ENCODE data around the gene SPEN. TPM values are rescaled to one million over a fixed set of nuclear protein-coding genes. Genes with fewer than 3 reads are reported as not detected.

Gene SPEN
- total and polyA plus RNA-seq, 9 of the 15 experiments (the other 6 are each of a cell fraction or from before 2014, with no cell fraction given) = 5.7 to 87.5 (median 27.2) TPM

DNA sequence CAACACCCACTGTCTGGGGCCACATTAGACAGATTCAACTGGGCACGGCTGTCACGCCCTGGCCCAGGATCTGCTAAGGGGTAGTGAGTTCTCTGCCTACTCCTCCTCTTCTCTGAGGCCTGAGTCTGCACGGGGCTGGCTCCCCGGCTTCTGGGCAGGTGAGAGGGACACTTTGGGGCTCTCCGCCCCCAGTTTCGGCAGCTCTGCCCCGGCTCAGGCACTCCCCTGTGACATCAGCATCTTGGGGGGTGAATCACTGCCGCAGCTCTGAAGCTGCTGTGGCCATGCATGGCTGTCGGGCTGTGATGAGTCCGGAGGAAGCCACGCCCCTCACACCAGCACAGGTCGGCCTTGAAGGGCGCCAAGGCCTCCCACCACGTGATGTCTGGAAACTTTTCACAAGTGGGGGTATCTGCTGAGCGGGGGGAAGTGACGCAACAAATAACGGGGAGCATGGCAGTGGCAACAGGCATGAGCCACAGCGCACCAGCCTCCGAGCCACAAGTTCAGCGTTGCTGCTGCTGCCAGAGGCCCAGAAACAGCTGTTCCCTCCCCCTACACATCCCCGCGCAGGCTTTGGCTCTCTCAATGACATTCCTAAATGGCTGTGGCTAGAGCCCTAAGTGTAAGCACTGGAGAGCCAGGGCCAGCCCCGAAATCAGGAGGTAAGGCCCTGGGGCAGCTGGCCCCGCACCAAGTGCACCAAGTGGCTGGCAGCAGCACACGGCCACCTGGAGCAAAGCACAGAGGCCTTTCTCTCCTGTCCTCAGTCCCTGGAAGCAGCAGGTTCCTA is 102.1 kb downstream of the SPEN start (continued):
- TF ChIP-seq, protein P1, sequence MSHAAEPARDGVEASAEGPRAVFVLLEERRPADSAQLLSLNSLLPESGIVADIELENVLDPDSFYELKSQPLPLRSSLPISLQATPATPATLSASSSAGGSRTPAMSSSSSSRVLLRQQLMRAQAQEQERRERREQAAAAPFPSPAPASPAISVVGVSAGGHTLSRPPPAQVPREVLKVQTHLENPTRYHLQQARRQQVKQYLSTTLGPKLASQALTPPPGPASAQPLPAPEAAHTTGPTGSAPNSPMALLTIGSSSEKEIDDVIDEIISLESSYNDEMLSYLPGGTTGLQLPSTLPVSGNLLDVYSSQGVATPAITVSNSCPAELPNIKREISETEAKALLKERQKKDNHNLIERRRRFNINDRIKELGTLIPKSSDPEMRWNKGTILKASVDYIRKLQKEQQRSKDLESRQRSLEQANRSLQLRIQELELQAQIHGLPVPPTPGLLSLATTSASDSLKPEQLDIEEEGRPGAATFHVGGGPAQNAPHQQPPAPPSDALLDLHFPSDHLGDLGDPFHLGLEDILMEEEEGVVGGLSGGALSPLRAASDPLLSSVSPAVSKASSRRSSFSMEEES (CRISPR knock-in tag; IDR thresholded peaks at IDR 0.05) = peak; percentile 84
- no peak for TF ChIP-seq HLTF (IDR thresholded peaks at IDR 0.05)
- TF ChIP-seq ZNF444 (CRISPR knock-in tag; IDR thresholded peaks at IDR 0.05) = no peak
- TF ChIP-seq ETS2 (tag; IDR thresholded peaks at IDR 0.05; ENCODE audit: borderline replicate concordance, poor library complexity, severe bottlenecking) = no peak
- no peak; the same call in 1 of the 2 replicates for TF ChIP-seq KLF13 (tag; IDR thresholded peaks at IDR 0.05; ENCODE audit: borderline replicate concordance, low read depth)
- TF ChIP-seq, protein P2, sequence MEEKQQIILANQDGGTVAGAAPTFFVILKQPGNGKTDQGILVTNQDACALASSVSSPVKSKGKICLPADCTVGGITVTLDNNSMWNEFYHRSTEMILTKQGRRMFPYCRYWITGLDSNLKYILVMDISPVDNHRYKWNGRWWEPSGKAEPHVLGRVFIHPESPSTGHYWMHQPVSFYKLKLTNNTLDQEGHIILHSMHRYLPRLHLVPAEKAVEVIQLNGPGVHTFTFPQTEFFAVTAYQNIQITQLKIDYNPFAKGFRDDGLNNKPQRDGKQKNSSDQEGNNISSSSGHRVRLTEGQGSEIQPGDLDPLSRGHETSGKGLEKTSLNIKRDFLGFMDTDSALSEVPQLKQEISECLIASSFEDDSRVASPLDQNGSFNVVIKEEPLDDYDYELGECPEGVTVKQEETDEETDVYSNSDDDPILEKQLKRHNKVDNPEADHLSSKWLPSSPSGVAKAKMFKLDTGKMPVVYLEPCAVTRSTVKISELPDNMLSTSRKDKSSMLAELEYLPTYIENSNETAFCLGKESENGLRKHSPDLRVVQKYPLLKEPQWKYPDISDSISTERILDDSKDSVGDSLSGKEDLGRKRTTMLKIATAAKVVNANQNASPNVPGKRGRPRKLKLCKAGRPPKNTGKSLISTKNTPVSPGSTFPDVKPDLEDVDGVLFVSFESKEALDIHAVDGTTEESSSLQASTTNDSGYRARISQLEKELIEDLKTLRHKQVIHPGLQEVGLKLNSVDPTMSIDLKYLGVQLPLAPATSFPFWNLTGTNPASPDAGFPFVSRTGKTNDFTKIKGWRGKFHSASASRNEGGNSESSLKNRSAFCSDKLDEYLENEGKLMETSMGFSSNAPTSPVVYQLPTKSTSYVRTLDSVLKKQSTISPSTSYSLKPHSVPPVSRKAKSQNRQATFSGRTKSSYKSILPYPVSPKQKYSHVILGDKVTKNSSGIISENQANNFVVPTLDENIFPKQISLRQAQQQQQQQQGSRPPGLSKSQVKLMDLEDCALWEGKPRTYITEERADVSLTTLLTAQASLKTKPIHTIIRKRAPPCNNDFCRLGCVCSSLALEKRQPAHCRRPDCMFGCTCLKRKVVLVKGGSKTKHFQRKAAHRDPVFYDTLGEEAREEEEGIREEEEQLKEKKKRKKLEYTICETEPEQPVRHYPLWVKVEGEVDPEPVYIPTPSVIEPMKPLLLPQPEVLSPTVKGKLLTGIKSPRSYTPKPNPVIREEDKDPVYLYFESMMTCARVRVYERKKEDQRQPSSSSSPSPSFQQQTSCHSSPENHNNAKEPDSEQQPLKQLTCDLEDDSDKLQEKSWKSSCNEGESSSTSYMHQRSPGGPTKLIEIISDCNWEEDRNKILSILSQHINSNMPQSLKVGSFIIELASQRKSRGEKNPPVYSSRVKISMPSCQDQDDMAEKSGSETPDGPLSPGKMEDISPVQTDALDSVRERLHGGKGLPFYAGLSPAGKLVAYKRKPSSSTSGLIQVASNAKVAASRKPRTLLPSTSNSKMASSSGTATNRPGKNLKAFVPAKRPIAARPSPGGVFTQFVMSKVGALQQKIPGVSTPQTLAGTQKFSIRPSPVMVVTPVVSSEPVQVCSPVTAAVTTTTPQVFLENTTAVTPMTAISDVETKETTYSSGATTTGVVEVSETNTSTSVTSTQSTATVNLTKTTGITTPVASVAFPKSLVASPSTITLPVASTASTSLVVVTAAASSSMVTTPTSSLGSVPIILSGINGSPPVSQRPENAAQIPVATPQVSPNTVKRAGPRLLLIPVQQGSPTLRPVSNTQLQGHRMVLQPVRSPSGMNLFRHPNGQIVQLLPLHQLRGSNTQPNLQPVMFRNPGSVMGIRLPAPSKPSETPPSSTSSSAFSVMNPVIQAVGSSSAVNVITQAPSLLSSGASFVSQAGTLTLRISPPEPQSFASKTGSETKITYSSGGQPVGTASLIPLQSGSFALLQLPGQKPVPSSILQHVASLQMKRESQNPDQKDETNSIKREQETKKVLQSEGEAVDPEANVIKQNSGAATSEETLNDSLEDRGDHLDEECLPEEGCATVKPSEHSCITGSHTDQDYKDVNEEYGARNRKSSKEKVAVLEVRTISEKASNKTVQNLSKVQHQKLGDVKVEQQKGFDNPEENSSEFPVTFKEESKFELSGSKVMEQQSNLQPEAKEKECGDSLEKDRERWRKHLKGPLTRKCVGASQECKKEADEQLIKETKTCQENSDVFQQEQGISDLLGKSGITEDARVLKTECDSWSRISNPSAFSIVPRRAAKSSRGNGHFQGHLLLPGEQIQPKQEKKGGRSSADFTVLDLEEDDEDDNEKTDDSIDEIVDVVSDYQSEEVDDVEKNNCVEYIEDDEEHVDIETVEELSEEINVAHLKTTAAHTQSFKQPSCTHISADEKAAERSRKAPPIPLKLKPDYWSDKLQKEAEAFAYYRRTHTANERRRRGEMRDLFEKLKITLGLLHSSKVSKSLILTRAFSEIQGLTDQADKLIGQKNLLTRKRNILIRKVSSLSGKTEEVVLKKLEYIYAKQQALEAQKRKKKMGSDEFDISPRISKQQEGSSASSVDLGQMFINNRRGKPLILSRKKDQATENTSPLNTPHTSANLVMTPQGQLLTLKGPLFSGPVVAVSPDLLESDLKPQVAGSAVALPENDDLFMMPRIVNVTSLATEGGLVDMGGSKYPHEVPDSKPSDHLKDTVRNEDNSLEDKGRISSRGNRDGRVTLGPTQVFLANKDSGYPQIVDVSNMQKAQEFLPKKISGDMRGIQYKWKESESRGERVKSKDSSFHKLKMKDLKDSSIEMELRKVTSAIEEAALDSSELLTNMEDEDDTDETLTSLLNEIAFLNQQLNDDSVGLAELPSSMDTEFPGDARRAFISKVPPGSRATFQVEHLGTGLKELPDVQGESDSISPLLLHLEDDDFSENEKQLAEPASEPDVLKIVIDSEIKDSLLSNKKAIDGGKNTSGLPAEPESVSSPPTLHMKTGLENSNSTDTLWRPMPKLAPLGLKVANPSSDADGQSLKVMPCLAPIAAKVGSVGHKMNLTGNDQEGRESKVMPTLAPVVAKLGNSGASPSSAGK (IDR thresholded peaks at IDR 0.05) = peak; percentile 95
- TF ChIP-seq PPARD (CRISPR knock-in tag; IDR thresholded peaks at IDR 0.05) = no peak
- peak; percentile 90; the same call in 1 of the 2 replicates for TF ChIP-seq KAT7 (CRISPR knock-in tag; IDR thresholded peaks at IDR 0.05; ENCODE audit: borderline replicate concordance)
- TF ChIP-seq, protein P3, sequence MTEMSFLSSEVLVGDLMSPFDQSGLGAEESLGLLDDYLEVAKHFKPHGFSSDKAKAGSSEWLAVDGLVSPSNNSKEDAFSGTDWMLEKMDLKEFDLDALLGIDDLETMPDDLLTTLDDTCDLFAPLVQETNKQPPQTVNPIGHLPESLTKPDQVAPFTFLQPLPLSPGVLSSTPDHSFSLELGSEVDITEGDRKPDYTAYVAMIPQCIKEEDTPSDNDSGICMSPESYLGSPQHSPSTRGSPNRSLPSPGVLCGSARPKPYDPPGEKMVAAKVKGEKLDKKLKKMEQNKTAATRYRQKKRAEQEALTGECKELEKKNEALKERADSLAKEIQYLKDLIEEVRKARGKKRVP (CRISPR knock-in tag; IDR thresholded peaks at IDR 0.05) = no peak
- TF ChIP-seq CBX5 (IDR thresholded peaks at IDR 0.05; ENCODE audit: borderline replicate concordance, low read depth) = no peak
- TF ChIP-seq PCBP1 (IDR thresholded peaks at IDR 0.05; ENCODE audit: low read depth, low read length, poor library complexity, severe bottlenecking) = no peak

Measured in K562 (cell line).